Muscle of leg (tissue), 11 donors: ENCODE measurements around the gene MYBL2. TPM values are rescaled to one million over a fixed set of nuclear protein-coding genes. Genes with fewer than 3 reads are reported as not detected.

ENCODE experiments used
- DNase-seq: peaks from one replicate; pipeline ENCODE4 v3.0.0; 2013
- H3K27ac ChIP-seq: one replicate; pipeline ENCODE4 v1.5.1; 2013; ENCODE audit warnings: mild to moderate bottlenecking, low read length, control low read depth
- H3K27me3 ChIP-seq: one replicate; pipeline ENCODE4 v1.6.1; 2013; ENCODE audit warnings: low read length; ENCODE audit not compliant: control insufficient read depth, insufficient read depth
- H3K36me3 ChIP-seq: one replicate; pipeline ENCODE4 v1.6.1; 2013; ENCODE audit warnings: low read length; ENCODE audit not compliant: control insufficient read depth, insufficient read depth
- H3K4me1 ChIP-seq: one replicate; pipeline ENCODE4 v1.6.1; 2013; ENCODE audit warnings: low read length; ENCODE audit not compliant: control insufficient read depth, insufficient read depth
- H3K4me3 ChIP-seq: one replicate; pipeline ENCODE4 v1.5.1; 2013; ENCODE audit warnings: low read length, control low read depth
- H3K9me3 ChIP-seq: replicated peaks from 2 replicates; pipeline ENCODE4 v1.6.1; 2013; ENCODE audit warnings: low read depth, low read length; ENCODE audit not compliant: control insufficient read depth
- WGBS: methylation state at CpG from one replicate; pipeline ENCODE4 v1.1.5; 2013; ENCODE audit warnings: missing lambda C conversion rate; ENCODE audit not compliant: insufficient coverage; 5-methylcytosine and 5-hydroxymethylcytosine counted together
- polyA plus RNA-seq, 8 donors: library from polyadenylated mRNA; unstranded; fragments of 120-200 nt; gene quantifications; one replicate each; pipeline versions ENCODE4 v1.2.1 to v1.2.3, GENCODE V29; 2013; ENCODE audit warnings: inconsistent platforms in 1 of 8, low replicate concordance in 1 of 8; ENCODE audit not compliant: insufficient read length in 8 of 8, insufficient read depth in 1 of 8
- total RNA-seq: library from RNA; stranded (reverse); fragments of 120-200 nt; gene quantifications from one replicate; pipeline ENCODE4 v1.2.4, GENCODE V29; 2013

MYBL2 gene
- total and polyA plus RNA-seq, 9 donors: 6.4 to 26.9 (median 18.6) TPM

- H3K27ac ChIP-seq: no peak overlapping the region
- WGBS: 0% methylated on average over 1 of the region's 2 CpGs
- H3K4me3 ChIP-seq: no peak overlapping the region
- no peaks in the 10 kb centered on the region for H3K27me3 ChIP-seq
- no peaks in the 10 kb centered on the region for H3K9me3 ChIP-seq
- no peaks in the 10 kb centered on the region for H3K36me3 ChIP-seq
- peak; percentile 9 for DNase-seq
- H3K4me1 ChIP-seq: peaks cover 16% of the 10 kb centered on the region
These were observed 54.1 kb downstream of the MYBL2 start for GRCh38 chr20:43721097-43721428.

- H3K27ac ChIP-seq: no peak overlapping the region
- no peaks in the 10 kb centered on the region for H3K36me3 ChIP-seq
- no peaks in the 10 kb centered on the region for H3K9me3 ChIP-seq
- DNase-seq: peak; percentile 76
- no peak overlapping the region for H3K4me3 ChIP-seq
- peaks cover 2% of the 10 kb centered on the region for H3K27me3 ChIP-seq
- H3K4me1 ChIP-seq: peaks cover 19% of the 10 kb centered on the region
- WGBS: 25% methylated on average over 13 of the region's 15 CpGs
These were observed 54.7 kb downstream of the MYBL2 start for GRCh38 chr20:43721429-43722152.

- Histone ChIP-seq H3K9me3 (no peaks in the 10 kb centered on the region), H3K4me3 (no peak overlapping the region), H3K27ac (no peak overlapping the region), H3K4me1 (peaks cover 19% of the 10 kb centered on the region), H3K27me3 (peaks cover 2% of the 10 kb centered on the region), H3K36me3 (no peaks in the 10 kb centered on the region)
- WGBS: 67% methylated on average over 2 of the region's 8 CpGs
- DNase-seq: no peak
These were observed 55.2 kb downstream of the MYBL2 start for GRCh38 chr20:43722153-43722505.

GRCh38 chr20:43723186-43723585 lies 56.3 kb downstream of the MYBL2 start:
- H3K36me3 ChIP-seq: no peaks in the 10 kb centered on the region
- no peak overlapping the region for H3K27ac ChIP-seq
- no CpG with 5 or more reads among the region's 4 CpGs for WGBS
- H3K4me3 ChIP-seq: no peak overlapping the region
- peak; percentile 40 for DNase-seq
- peaks cover 2% of the 10 kb centered on the region for H3K27me3 ChIP-seq
- H3K4me1 ChIP-seq: peaks cover 19% of the 10 kb centered on the region
- no peaks in the 10 kb centered on the region for H3K9me3 ChIP-seq

GRCh38 chr20:43723735-43724134 lies 56.8 kb downstream of the MYBL2 start:
- Histone ChIP-seq H3K36me3 (no peaks in the 10 kb centered on the region), H3K27ac (no peak overlapping the region), H3K27me3 (peaks cover 2% of the 10 kb centered on the region), H3K4me1 (peaks cover 19% of the 10 kb centered on the region), H3K4me3 (no peak overlapping the region), H3K9me3 (no peaks in the 10 kb centered on the region)
- WGBS: 66% methylated on average over 2 of the region's 3 CpGs
- no peak for DNase-seq

GRCh38 chr20:43724383-43724782 lies 57.5 kb downstream of the MYBL2 start:
- Histone ChIP-seq H3K27ac (no peak overlapping the region), H3K4me1 (peaks cover 19% of the 10 kb centered on the region), H3K36me3 (no peaks in the 10 kb centered on the region), H3K27me3 (peaks cover 2% of the 10 kb centered on the region), H3K4me3 (no peak overlapping the region), H3K9me3 (no peaks in the 10 kb centered on the region)
- DNase-seq: no peak
- WGBS: no CpG with 5 or more reads among the region's 5 CpGs

- Histone ChIP-seq H3K27ac (no peak overlapping the region), H3K4me1 (peaks cover 19% of the 10 kb centered on the region), H3K36me3 (no peaks in the 10 kb centered on the region), H3K27me3 (peaks cover 2% of the 10 kb centered on the region), H3K9me3 (no peaks in the 10 kb centered on the region), H3K4me3 (no peak overlapping the region)
- no peak for DNase-seq
- WGBS: no CpG with 5 or more reads among the region's 2 CpGs
These were observed 58.8 kb downstream of the MYBL2 start for GRCh38 chr20:43725666-43726065.

- no peak for DNase-seq
- 81% methylated on average over 10 of the region's 10 CpGs for WGBS
- peak overlapping the region; percentile 3 for H3K27ac ChIP-seq
- H3K4me3 ChIP-seq: no peak overlapping the region
- no peaks in the 10 kb centered on the region for H3K9me3 ChIP-seq
- H3K36me3 ChIP-seq: no peaks in the 10 kb centered on the region
- H3K4me1 ChIP-seq: peaks cover 13% of the 10 kb centered on the region
- peaks cover 4% of the 10 kb centered on the region for H3K27me3 ChIP-seq
These were observed 59.4 kb downstream of the MYBL2 start for GRCh38 chr20:43726333-43726732.

- 57% methylated on average over 6 of the region's 11 CpGs for WGBS
- Histone ChIP-seq H3K9me3 (no peaks in the 10 kb centered on the region), H3K27me3 (peaks cover 5% of the 10 kb centered on the region), H3K4me1 (peaks cover 8% of the 10 kb centered on the region), H3K36me3 (no peaks in the 10 kb centered on the region), H3K4me3 (no peak within 1 kb of the TSS), H3K27ac (peak within 1 kb of the TSS; percentile 7)
- peak; percentile 26 for DNase-seq
These were observed 60.0 kb downstream of the MYBL2 start, which contains the start of gene GTSF1L for GRCh38 chr20:43726811-43727338. Gene GTSF1L, minus strand, starts transcription at chr20:43727002. Its CDS starts 308 bp downstream, at chr20:43726694.

GRCh38 chr20:43727980-43728590 lies 61.2 kb downstream of the MYBL2 start:
- H3K27ac ChIP-seq: no peak overlapping the region
- H3K9me3 ChIP-seq: no peaks in the 10 kb centered on the region
- peaks cover 5% of the 10 kb centered on the region for H3K27me3 ChIP-seq
- no CpG with 5 or more reads among the region's 1 CpG for WGBS
- no peak for DNase-seq
- H3K4me3 ChIP-seq: no peak overlapping the region
- no peaks in the 10 kb centered on the region for H3K36me3 ChIP-seq
- H3K4me1 ChIP-seq: peaks cover 3% of the 10 kb centered on the region
